Activated T-helper 9 cell treated with anti-CD3 and anti-CD28 coated beads, Interleukin-2, amount 50 U/mL, for 16 hours (primary cell): Measurements from ENCODE around the gene PGLYRP2.
"Not testable (repeated sequence)": the region's sequence is repeated elsewhere in the genome, so short reads cannot be mapped to it uniquely, and the experiment has no call there.

Experiments used
- DNase-seq: peaks from one replicate; pipeline ENCODE4 v3.0.0-alpha.2; 2020; ENCODE audit warnings: low read depth

Gene PGLYRP2

GRCh38 chr19:15479391-15480345 lies at the start of gene PGLYRP2:
Gene PGLYRP2 (minus strand): TSS chr19:15479501. CDS start chr19:15479371, 130 bp downstream.
- no peak for DNase-seq

GRCh38 chr19:15527705-15528104 lies 48.4 kb upstream of the PGLYRP2 start:
- no peak for DNase-seq

GRCh38 chr19:15526408-15526807 lies 47.1 kb upstream of the PGLYRP2 start:
- DNase-seq: no peak

GRCh38 chr19:15525291-15525690 lies 46.0 kb upstream of the PGLYRP2 start:
- DNase-seq: no peak

- no peak for DNase-seq
These were observed 45.5 kb upstream of the PGLYRP2 start for GRCh38 chr19:15524781-15525180.

GRCh38 chr19:15519433-15519976 lies 40.2 kb upstream of the PGLYRP2 start:
- no peak for DNase-seq

GRCh38 chr19:15517778-15518177 lies 38.5 kb upstream of the PGLYRP2 start:
- DNase-seq: no peak

- DNase-seq: no peak
These were observed 37.1 kb upstream of the PGLYRP2 start for GRCh38 chr19:15516363-15516762.

GRCh38 chr19:15515227-15515625 lies 35.9 kb upstream of the PGLYRP2 start:
- DNase-seq: not testable (repeated sequence)

- DNase-seq: no peak
These were observed 32.5 kb upstream of the PGLYRP2 start for GRCh38 chr19:15511671-15512424.

- no peak for DNase-seq
These were observed 28.9 kb upstream of the PGLYRP2 start, which contains the start of gene CYP4F22 for GRCh38 chr19:15508035-15508710. Gene CYP4F22 (plus strand): TSS chr19:15508525. CDS start chr19:15525337, 16,812 bp downstream.

GRCh38 chr19:15507068-15508034 lies 28.1 kb upstream of the PGLYRP2 start:
- DNase-seq: no peak

- no peak for DNase-seq
These were observed 26.8 kb upstream of the PGLYRP2 start for GRCh38 chr19:15506074-15506571.

GRCh38 chr19:15502264-15502663 lies 23.0 kb upstream of the PGLYRP2 start:
- DNase-seq: no peak

- no peak for DNase-seq
These were observed 22.3 kb upstream of the PGLYRP2 start for GRCh38 chr19:15501596-15501995.

GRCh38 chr19:15498910-15499309 lies 19.6 kb upstream of the PGLYRP2 start:
- DNase-seq: no peak

GRCh38 chr19:15498156-15498858 lies 19.0 kb upstream of the PGLYRP2 start:
- no peak for DNase-seq

- no peak for DNase-seq
These were observed 15.8 kb upstream of the PGLYRP2 start for GRCh38 chr19:15495151-15495550.

- no peak for DNase-seq
These were observed 9.4 kb upstream of the PGLYRP2 start for GRCh38 chr19:15488489-15489226.
